Right cardiac atrium (tissue), 5 donors: ENCODE results near the gene CYLD. TPM values are rescaled to one million over a fixed set of nuclear protein-coding genes. Genes with fewer than 3 reads are reported as not detected.

Experiments used
- ATAC-seq, 2 donors: fragments of 200-7000 bp; cut with Tn5 transposase; one replicate each; pipeline versions ENCODE4 v1.8.0 to v1.9.1; 2020; ENCODE audit warnings: moderate library complexity in 2 of 2, mild to moderate bottlenecking in 1 of 2
- DNase-seq, 3 donors: peaks; one replicate each; pipeline ENCODE4 v3.0.0-alpha.2; 2020
- H3K27ac ChIP-seq: one replicate; pipeline ENCODE4 v1.5.1; 2013; ENCODE audit warnings: mild to moderate bottlenecking, low read length, control low read depth, moderate library complexity
- H3K27me3 ChIP-seq: one replicate; pipeline ENCODE4 v1.6.1; 2013; ENCODE audit not compliant: control insufficient read depth, insufficient read depth
- H3K4me1 ChIP-seq: one replicate; pipeline ENCODE4 v1.6.1; 2013; ENCODE audit warnings: low read length; ENCODE audit not compliant: control insufficient read depth, insufficient read depth
- H3K4me3 ChIP-seq: one replicate; pipeline ENCODE4 v1.5.1; 2013; ENCODE audit warnings: low read length, control low read depth
- H3K9me3 ChIP-seq: one replicate; pipeline ENCODE4 v1.6.1; 2013; ENCODE audit warnings: low read length; ENCODE audit not compliant: control insufficient read depth
- WGBS: extraction: QIAGEN DNeasy Blood & Tissue Kit; methylation state at CpG from one replicate; pipeline ENCODE4 v1.1.7; 2013; 5-methylcytosine and 5-hydroxymethylcytosine counted together
- intact Hi-C, 4 donors: fragments of 100-400 bp; cut with DNase I; formaldehyde crosslinking; loops; one replicate each; pipeline versions ENCODE4 v1.11.0 to v1.14.0; 2022 to 2023
- polyA plus RNA-seq: library from polyadenylated mRNA; stranded (reverse); fragments of 200-250 nt; gene quantifications from one replicate; pipeline ENCODE4 v1.2.3, GENCODE V29; 2013
- total RNA-seq, 4 donors: library from RNA; stranded (reverse); fragmentation: NEBNext Ultra II Directional; extraction: Animal tissue kit (Norgen Biotek cat#: 25700); gene quantifications; one replicate each; pipeline ENCODE4 v1.2.1, GENCODE V29; 2021
- donor health status: healthy with polysubstance abuse.
- donor health status: DM: no; HTN: yes; CAD: no.
- donor health status: DM: no; HTN: no; CAD: no.
- donor health status: DM: no; HTN: yes; CAD: no; lungs with severe emphysema.
- donor health status: DM: yes; HTN: yes; CAD: no.

CYLD gene
- total and polyA plus RNA-seq, 5 donors: 10.0 to 35.7 (median 32.9) TPM

GRCh38 chr16:50697881-50698767 lies 43.8 kb upstream of the CYLD start:
- H3K27ac ChIP-seq: peak overlapping the region; percentile 28
- ATAC-seq: peak; percentile 62 to 66
- no peaks in the 10 kb centered on the region for H3K9me3 ChIP-seq
- peaks cover 12% of the 10 kb centered on the region for H3K4me1 ChIP-seq
- intact Hi-C loops: no loop called here
- H3K27me3 ChIP-seq: no peaks in the 10 kb centered on the region
- 27% methylated on average over 19 of the region's 19 CpGs for WGBS
- DNase-seq: no peak
- H3K4me3 ChIP-seq: peak overlapping the region; percentile 39

- H3K27ac ChIP-seq: no peak overlapping the region
- no peaks in the 10 kb centered on the region for H3K27me3 ChIP-seq
- WGBS: 78% methylated on average over 19 of the region's 19 CpGs
- peaks cover 5% of the 10 kb centered on the region for H3K9me3 ChIP-seq
- DNase-seq (no peak), ATAC-seq (no peak)
- intact Hi-C loops: no loop called here
- H3K4me3 ChIP-seq: no peak overlapping the region
- H3K4me1 ChIP-seq: peaks cover 12% of the 10 kb centered on the region
Observed at GRCh38 chr16:50699326-50700159, 42.3 kb upstream of the CYLD start.

- Histone ChIP-seq H3K27ac (no peak overlapping the region), H3K27me3 (no peaks in the 10 kb centered on the region), H3K4me3 (no peak overlapping the region), H3K9me3 (peaks cover 5% of the 10 kb centered on the region), H3K4me1 (peaks cover 2% of the 10 kb centered on the region)
- DNase-seq (no peak), ATAC-seq (no peak)
- WGBS: 86% methylated on average over 3 of the region's 3 CpGs
- intact Hi-C loops: no loop called here
Observed at GRCh38 chr16:50702725-50703124, 39.2 kb upstream of the CYLD start.

- intact Hi-C loops: no loop called here
Observed at GRCh38 chr16:50704245-50704644, 37.6 kb upstream of the CYLD start.

GRCh38 chr16:50705436-50706110 lies 36.3 kb upstream of the CYLD start:
- Histone ChIP-seq H3K27ac (no peak overlapping the region), H3K9me3 (peaks cover 5% of the 10 kb centered on the region), H3K4me1 (no peaks in the 10 kb centered on the region), H3K27me3 (no peaks in the 10 kb centered on the region), H3K4me3 (no peak overlapping the region)
- no peak for DNase-seq
- no peak for ATAC-seq
- intact Hi-C loops: no loop called here
- WGBS: 67% methylated on average over 5 of the region's 5 CpGs

More at GRCh38 chr16:50704245-50704644, 37.6 kb upstream of the CYLD start:
- Histone ChIP-seq H3K27me3 (no peaks in the 10 kb centered on the region), H3K9me3 (peaks cover 5% of the 10 kb centered on the region), H3K27ac (no peak overlapping the region), H3K4me3 (no peak overlapping the region), H3K4me1 (no peaks in the 10 kb centered on the region)
- 81% methylated on average over 1 of the region's 1 CpG for WGBS
- DNase-seq (no peak), ATAC-seq (no peak)

- DNase-seq (no peak), ATAC-seq (no peak)
- Histone ChIP-seq H3K9me3 (peaks cover 5% of the 10 kb centered on the region), H3K27me3 (no peaks in the 10 kb centered on the region), H3K4me1 (no peaks in the 10 kb centered on the region), H3K27ac (no peak overlapping the region), H3K4me3 (no peak overlapping the region)
- 61% methylated on average over 3 of the region's 3 CpGs for WGBS
- intact Hi-C loops: no loop called here
Observed at GRCh38 chr16:50706250-50706649, 35.6 kb upstream of the CYLD start.

- intact Hi-C loops: no loop called here
- H3K4me1 ChIP-seq: no peaks in the 10 kb centered on the region
- DNase-seq (peak in 1 of 3 donors; percentile 65), ATAC-seq (no peak)
- 77% methylated on average over 10 of the region's 10 CpGs for WGBS
- peaks cover 5% of the 10 kb centered on the region for H3K9me3 ChIP-seq
- H3K4me3 ChIP-seq: no peak overlapping the region
- no peaks in the 10 kb centered on the region for H3K27me3 ChIP-seq
- H3K27ac ChIP-seq: no peak overlapping the region
Observed at GRCh38 chr16:50708373-50709060, 33.4 kb upstream of the CYLD start.

GRCh38 chr16:50709061-50709684 lies 32.7 kb upstream of the CYLD start:
- peak; percentile 32 to 37 for ATAC-seq
- Histone ChIP-seq H3K4me3 (no peak overlapping the region), H3K9me3 (no peaks in the 10 kb centered on the region), H3K27ac (no peak overlapping the region), H3K27me3 (no peaks in the 10 kb centered on the region), H3K4me1 (no peaks in the 10 kb centered on the region)
- DNase-seq: no peak
- 66% methylated on average over 8 of the region's 8 CpGs for WGBS
- intact Hi-C loops: no loop called here

- 74% methylated on average over 5 of the region's 5 CpGs for WGBS
- Histone ChIP-seq H3K4me3 (no peak overlapping the region), H3K9me3 (no peaks in the 10 kb centered on the region), H3K27me3 (no peaks in the 10 kb centered on the region), H3K27ac (no peak overlapping the region), H3K4me1 (no peaks in the 10 kb centered on the region)
- intact Hi-C loops: no loop called here
- ATAC-seq (no peak), DNase-seq (no peak)
Observed at GRCh38 chr16:50709980-50710379, 31.9 kb upstream of the CYLD start.

GRCh38 chr16:50711040-50711439 lies 30.8 kb upstream of the CYLD start:
- H3K27ac ChIP-seq: no peak overlapping the region

More at GRCh38 chr16:50711040-50711439, 30.8 kb upstream of the CYLD start:
- Histone ChIP-seq H3K4me1 (no peaks in the 10 kb centered on the region), H3K4me3 (no peak overlapping the region), H3K27me3 (no peaks in the 10 kb centered on the region), H3K9me3 (no peaks in the 10 kb centered on the region)
- WGBS: 96% methylated on average over 21 of the region's 21 CpGs
- DNase-seq (no peak), ATAC-seq (no peak)
- intact Hi-C loops: no loop called here
